SK-N-SH (cell line): ENCODE data around the gene TMEM62.

Experiments used
- CTCF ChIP-seq: fragments of 200-600 bp; sonication (generic); IDR thresholded peaks from 2 replicates; pipeline ENCODE4 v1.6.1; 2017; ENCODE audit warnings: antibody characterized with exemption, mild to moderate bottlenecking, moderate library complexity
- FOXM1 ChIP-seq: IDR thresholded peaks from 2 replicates; pipeline ENCODE4 v1.4.0; 2012; ENCODE audit warnings: low read depth, mild to moderate bottlenecking
- JUND ChIP-seq: IDR thresholded peaks from 2 replicates; pipeline ENCODE4 v1.4.0; 2012
- MAX ChIP-seq: IDR thresholded peaks from 2 replicates; pipeline ENCODE4 v1.4.0; 2012; ENCODE audit warnings: low read depth
- POLR2AphosphoS5 ChIP-seq: IDR thresholded peaks from 2 replicates; pipeline ENCODE4 v1.6.1; 2012; ENCODE audit warnings: low read depth, low read length
- USF1 ChIP-seq: IDR thresholded peaks from 2 replicates; pipeline ENCODE4 v1.4.0; 2012; ENCODE audit warnings: low read depth, borderline replicate concordance
- USF2 ChIP-seq: fragments of 150-350 bp; IDR thresholded peaks from 2 replicates; pipeline ENCODE4 v1.6.1; 2017; ENCODE audit warnings: antibody characterized with exemption, low read length, low read depth, borderline replicate concordance

GRCh38 chr15:43232289-43232874, 99.0 kb downstream of the TMEM62 start:
- TF ChIP-seq CTCF = no peak
- TF ChIP-seq POLR2AphosphoS5 = no peak
- TF ChIP-seq USF2 = no peak
- no peak for TF ChIP-seq MAX
- no peak for TF ChIP-seq JUND
- TF ChIP-seq FOXM1 = no peak
- TF ChIP-seq USF1 = no peak
